ENCODE results near the gene PAX8. TPM values are rescaled to one million over a fixed set of nuclear protein-coding genes. Genes with fewer than 3 reads are reported as not detected.

Gene PAX8
- total and polyA plus RNA-seq, 10 of the 15 experiments (the other 5 are each of a cell fraction or from before 2014, with no cell fraction given): 0.16 to 2.5 (median 0.97) TPM

DNA sequence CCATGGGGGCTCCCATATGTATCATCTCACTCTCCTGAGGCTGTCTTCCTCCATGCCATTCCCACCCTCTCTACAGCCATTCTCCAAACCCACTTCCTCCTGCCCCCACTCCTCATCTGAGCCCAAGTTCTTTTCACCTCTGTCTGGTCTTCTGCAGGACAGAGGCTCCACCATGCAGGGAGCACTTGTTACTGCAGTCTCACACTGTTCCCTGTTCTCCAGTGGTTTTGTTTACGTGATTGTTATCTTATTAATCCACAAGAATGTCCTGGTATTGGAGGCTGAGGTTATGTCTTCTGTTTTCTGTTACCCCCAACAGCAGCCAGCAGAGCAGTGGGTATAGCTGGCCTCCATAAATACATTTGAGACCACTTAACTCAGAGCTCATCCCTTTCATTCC, 51.4 kb downstream of the PAX8 start:
- intact Hi-C loops (cut with micrococcal nuclease; ENCODE audit: unreplicated experiment): no loop called here
- no peak for ATAC-seq
- WGBS (ENCODE audit: insufficient coverage, insufficient replicate concordance, low lambda C conversion rate, missing lambda C conversion rate): 50% methylated on average over 1 of the region's 1 CpG
- Histone ChIP-seq H4K20me1 (ENCODE audit: control insufficient read depth, insufficient read depth) (no peaks in the 10 kb centered on the region), H3K27me3 (replicated peaks in 1 of 2; ENCODE audit: control insufficient read depth in 2 of 2, insufficient read depth in 2 of 2, low read length in 1 of 2) (no peaks in the 10 kb centered on the region; a peak in 3 of 4 replicates), H3K4me3 (no peak overlapping the region), H3K9ac (ENCODE audit: control insufficient read depth, insufficient read depth, low read length) (no peak overlapping the region), H3K79me2 (ENCODE audit: control insufficient read depth, insufficient read depth, low read length) (no peaks in the 10 kb centered on the region), H2AFZ (ENCODE audit: control insufficient read depth, low read depth, low read length) (no peak overlapping the region), H3K27ac (ENCODE audit: control insufficient read depth, insufficient read depth) (no peak overlapping the region), H3K4me1 (ENCODE audit: control insufficient read depth, insufficient read depth, low read length) (no peaks in the 10 kb centered on the region), H3K36me3 (ENCODE audit: control insufficient read depth in 2 of 2, insufficient read depth in 2 of 2, low read length in 1 of 2) (no peaks in the 10 kb centered on the region), H3K9me3 (replicated peaks; ENCODE audit: control insufficient read depth, insufficient read depth, low read length) (no peaks in the 10 kb centered on the region), H3K4me2 (ENCODE audit: control insufficient read depth, insufficient read depth) (no peak overlapping the region)
- BruUV-seq (replicated peaks): no TSS peak
- ChIA-PET POLR2A (no interaction called here), CTCF (interaction anchor here (1.3 to 1.4 kb wide), 2 partner anchors 23 to 89 kb away, joined by 7 to 8 read pairs; no protein-coding TSS in a partner anchor), RAD21 (ENCODE audit: unreplicated experiment) (no interaction called here), SMC1A (ENCODE audit: uncharacterized antibody, unreplicated experiment) (interaction anchor here (1.2 kb wide), 1 partner anchor 24 kb away, joined by 3 read pairs; no protein-coding TSS in a partner anchor)
- TF ChIP-seq RAD21 (IDR thresholded peaks at IDR 0.05; ENCODE audit: insufficient read depth, low read depth, low read length) (0 out of 2 replicates have a peak, but pooled peaks have one; percentile 18), CHD1 (IDR thresholded peaks at IDR 0.05; ENCODE audit: low read depth, low read length) (no peak), MEF2A (IDR thresholded peaks at IDR 0.05; ENCODE audit: insufficient read depth, low read depth, low read length) (no peak)
- FAIRE-seq: no peak
- DNase-seq (ENCODE audit: low read depth, low spot score): no peak
- in situ Hi-C loops (cut with MboI): no loop called here

- no peak for FAIRE-seq
- H3K4me2 ChIP-seq (ENCODE audit: control insufficient read depth, insufficient read depth): no peak overlapping the region
- in situ Hi-C loops (cut with MboI): no loop called here
- SMC1A ChIA-PET (ENCODE audit: uncharacterized antibody, unreplicated experiment): no interaction called here
- POLR2A ChIA-PET: no interaction called here
- no peaks in the 10 kb centered on the region for H3K4me1 ChIP-seq (ENCODE audit: control insufficient read depth, insufficient read depth, low read length)
- no peaks in the 10 kb centered on the region; a peak in 2 of 4 replicates for H3K27me3 ChIP-seq (replicated peaks in 1 of 2; ENCODE audit: control insufficient read depth in 2 of 2, insufficient read depth in 2 of 2, low read length in 1 of 2)
- H2AFZ ChIP-seq (ENCODE audit: control insufficient read depth, low read depth, low read length): no peak overlapping the region
- no TSS peak for BruUV-seq (replicated peaks)
- CTCF ChIA-PET: interaction anchor here (0.9 to 1.4 kb wide), 2 partner anchors 22 to 146 kb away, joined by 3 to 7 read pairs; no protein-coding TSS in a partner anchor
- H4K20me1 ChIP-seq (ENCODE audit: control insufficient read depth, insufficient read depth): no peaks in the 10 kb centered on the region
- RAD21 ChIA-PET (ENCODE audit: unreplicated experiment): no interaction called here
- no peak overlapping the region for H3K9ac ChIP-seq (ENCODE audit: control insufficient read depth, insufficient read depth, low read length)
- no peaks in the 10 kb centered on the region for H3K9me3 ChIP-seq (replicated peaks; ENCODE audit: control insufficient read depth, insufficient read depth, low read length)
- no peak for DNase-seq (ENCODE audit: low read depth, low spot score)
- no peaks in the 10 kb centered on the region for H3K79me2 ChIP-seq (ENCODE audit: control insufficient read depth, insufficient read depth, low read length)
- H3K36me3 ChIP-seq (ENCODE audit: control insufficient read depth in 2 of 2, insufficient read depth in 2 of 2, low read length in 1 of 2): no peaks in the 10 kb centered on the region
- no peak overlapping the region for H3K27ac ChIP-seq (ENCODE audit: control insufficient read depth, insufficient read depth)
- H3K4me3 ChIP-seq: no peak overlapping the region
- intact Hi-C loops (cut with micrococcal nuclease; ENCODE audit: unreplicated experiment): no loop called here
- no peak for ATAC-seq
- 37% methylated on average over 4 of the region's 4 CpGs for WGBS (ENCODE audit: insufficient coverage, insufficient replicate concordance, low lambda C conversion rate, missing lambda C conversion rate)
- TF ChIP-seq POU2F2 (IDR thresholded peaks at IDR 0.05; ENCODE audit: borderline replicate concordance, low read depth, low read length) (no peak), EED (IDR thresholded peaks at IDR 0.05; ENCODE audit: low read depth) (no peak), RCOR1 (conservative IDR thresholded peaks at IDR 0.05; ENCODE audit: low read depth, low read length) (no peak), DPF2 (IDR thresholded peaks at IDR 0.05) (no peak), CBFB (IDR thresholded peaks at IDR 0.05; ENCODE audit: low read depth) (no peak), JUNB (IDR thresholded peaks at IDR 0.05) (no peak), MTA2 (IDR thresholded peaks at IDR 0.05; ENCODE audit: low read depth) (no peak), HCFC1 (IDR thresholded peaks at IDR 0.05; ENCODE audit: low read length) (no peak), JUND (IDR thresholded peaks at IDR 0.05; ENCODE audit: low read depth, low read length) (no peak), SREBF1 (IDR thresholded peaks at IDR 0.05; ENCODE audit: low read length) (no peak), HDAC2 (IDR thresholded peaks at IDR 0.05) (no peak)
- TF ChIP-seq, protein P1, sequence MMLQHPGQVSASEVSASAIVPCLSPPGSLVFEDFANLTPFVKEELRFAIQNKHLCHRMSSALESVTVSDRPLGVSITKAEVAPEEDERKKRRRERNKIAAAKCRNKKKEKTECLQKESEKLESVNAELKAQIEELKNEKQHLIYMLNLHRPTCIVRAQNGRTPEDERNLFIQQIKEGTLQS (IDR thresholded peaks at IDR 0.05; ENCODE audit: borderline replicate concordance, extremely low read depth, low read depth, low read length): no peak
- TF ChIP-seq, protein P2, sequence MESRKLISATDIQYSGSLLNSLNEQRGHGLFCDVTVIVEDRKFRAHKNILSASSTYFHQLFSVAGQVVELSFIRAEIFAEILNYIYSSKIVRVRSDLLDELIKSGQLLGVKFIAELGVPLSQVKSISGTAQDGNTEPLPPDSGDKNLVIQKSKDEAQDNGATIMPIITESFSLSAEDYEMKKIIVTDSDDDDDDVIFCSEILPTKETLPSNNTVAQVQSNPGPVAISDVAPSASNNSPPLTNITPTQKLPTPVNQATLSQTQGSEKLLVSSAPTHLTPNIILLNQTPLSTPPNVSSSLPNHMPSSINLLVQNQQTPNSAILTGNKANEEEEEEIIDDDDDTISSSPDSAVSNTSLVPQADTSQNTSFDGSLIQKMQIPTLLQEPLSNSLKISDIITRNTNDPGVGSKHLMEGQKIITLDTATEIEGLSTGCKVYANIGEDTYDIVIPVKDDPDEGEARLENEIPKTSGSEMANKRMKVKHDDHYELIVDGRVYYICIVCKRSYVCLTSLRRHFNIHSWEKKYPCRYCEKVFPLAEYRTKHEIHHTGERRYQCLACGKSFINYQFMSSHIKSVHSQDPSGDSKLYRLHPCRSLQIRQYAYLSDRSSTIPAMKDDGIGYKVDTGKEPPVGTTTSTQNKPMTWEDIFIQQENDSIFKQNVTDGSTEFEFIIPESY (IDR thresholded peaks at IDR 0.05): no peak
Observed at GRCh38 chr2:113226462-113226861, 52.3 kb downstream of the PAX8 start.

Measured in GM12878 (cell line).